Type B pancreatic cell (in vitro differentiated cells): ENCODE results near the gene PKN1. TPM values are rescaled to one million over a fixed set of nuclear protein-coding genes. Genes with fewer than 3 reads are reported as not detected.
A peak's percentile ranks its signal among the peaks of the same experiment; 100 is the strongest.

Experiments
- DNase-seq: peaks from one replicate; pipeline ENCODE4 v3.0.0; 2021; ENCODE audit warnings: mixed read lengths; ENCODE audit not compliant: unreplicated experiment; ENCODE audit errors: extremely low spot score
- H3K27ac Mint-ChIP-seq: 2 replicates; pipeline ENCODE4 v1.8.0; 2021; ENCODE audit warnings: mild to moderate bottlenecking, mixed read lengths
- H3K27me3 Mint-ChIP-seq: 2 replicates; pipeline ENCODE4 v1.8.0; 2021; ENCODE audit warnings: mixed read lengths
- H3K36me3 Mint-ChIP-seq: 2 replicates; pipeline ENCODE4 v1.8.0; 2021; ENCODE audit warnings: mixed read lengths
- H3K4me1 Mint-ChIP-seq: one replicate; pipeline ENCODE4 v1.8.0; 2021; ENCODE audit warnings: mixed read lengths; ENCODE audit not compliant: unreplicated experiment
- H3K4me3 Mint-ChIP-seq: 2 replicates; pipeline ENCODE4 v1.8.0; 2021; ENCODE audit warnings: mild to moderate bottlenecking, mixed read lengths
- H3K9me3 Mint-ChIP-seq: 2 replicates; pipeline ENCODE4 v1.8.0; 2021; ENCODE audit warnings: mixed read lengths
- CTCF ChIP-seq: fragments of 200-600 bp; sonication (generic); conservative IDR thresholded peaks from 2 replicates; pipeline ENCODE4 v1.5.0; 2021; ENCODE audit warnings: antibody characterized with exemption, mild to moderate bottlenecking
- total RNA-seq: library from RNA; stranded (reverse); gene quantifications from 2 replicates; pipeline ENCODE4 v1.2.1, GENCODE V29; 2021; ENCODE audit warnings: low replicate concordance

Gene PKN1
- total RNA-seq, 1 donor from 2014 or later = 85.3 TPM

GRCh38 chr19:14419106-14419813 is 13.8 kb upstream of the PKN1 start, which contains the start of gene DDX39A:
Gene DDX39A (minus strand): TSS chr19:14419341. CDS start chr19:14413220, 6,121 bp downstream.
- Mint-ChIP-seq H3K27me3 (no peaks in the 10 kb centered on the region), H3K9me3 (no peaks in the 10 kb centered on the region), H3K4me3 (peak within 1 kb of the TSS; percentile 99), H3K36me3 (peaks cover 8% of the 10 kb centered on the region), H3K4me1 (peaks cover 25% of the 10 kb centered on the region), H3K27ac (peak within 1 kb of the TSS; percentile 99)
- TF ChIP-seq CTCF = no peak
- peak; percentile 96 for DNase-seq

GRCh38 chr19:14425696-14426138 is 7.4 kb upstream of the PKN1 start:
- Mint-ChIP-seq H3K4me3 (no peak overlapping the region), H3K9me3 (no peaks in the 10 kb centered on the region), H3K36me3 (no peaks in the 10 kb centered on the region), H3K4me1 (peaks cover 4% of the 10 kb centered on the region), H3K27ac (peak overlapping the region; percentile 6), H3K27me3 (peaks cover 3% of the 10 kb centered on the region)
- DNase-seq = no peak
- no peak for TF ChIP-seq CTCF

- Mint-ChIP-seq H3K9me3 (no peaks in the 10 kb centered on the region), H3K36me3 (no peaks in the 10 kb centered on the region), H3K27ac (no peak overlapping the region), H3K27me3 (peaks cover 9% of the 10 kb centered on the region), H3K4me3 (no peak overlapping the region), H3K4me1 (peaks cover 5% of the 10 kb centered on the region)
- DNase-seq = no peak
- no peak for TF ChIP-seq CTCF
Measured at GRCh38 chr19:14427461-14427860, 5.6 kb upstream of the PKN1 start.

- no peaks in the 10 kb centered on the region for H3K9me3 Mint-ChIP-seq
- H3K4me1 Mint-ChIP-seq = peaks cover 8% of the 10 kb centered on the region
- no peak for DNase-seq
- H3K27me3 Mint-ChIP-seq = peaks cover 9% of the 10 kb centered on the region
- H3K4me3 Mint-ChIP-seq = no peak overlapping the region
- no peak for TF ChIP-seq CTCF
- no peaks in the 10 kb centered on the region for H3K36me3 Mint-ChIP-seq
- H3K27ac Mint-ChIP-seq = no peak overlapping the region
Measured at GRCh38 chr19:14428882-14429416, 4.2 kb upstream of the PKN1 start.

GRCh38 chr19:14430712-14431111 is 2.4 kb upstream of the PKN1 start:
- H3K4me3 Mint-ChIP-seq = peak overlapping the region; percentile 77
- DNase-seq = no peak

More at GRCh38 chr19:14430712-14431111, 2.4 kb upstream of the PKN1 start:
- Mint-ChIP-seq H3K9me3 (no peaks in the 10 kb centered on the region), H3K4me1 (peaks cover 13% of the 10 kb centered on the region), H3K27ac (no peak overlapping the region), H3K36me3 (no peaks in the 10 kb centered on the region), H3K27me3 (peaks cover 9% of the 10 kb centered on the region)
- no peak for TF ChIP-seq CTCF
